NCI-H526 (cell line): ENCODE results near the gene GPATCH8.
A peak's percentile ranks its signal among the peaks of the same experiment; 100 is the strongest.

ENCODE experiments used
- DNase-seq, 2 experiments: peaks; one replicate each; lab custom pipeline; 2025; lab: John Stamatoyannopoulos, UW

The GPATCH8 gene

GRCh38 chr17:44451016-44451627 is 52.1 kb downstream of the GPATCH8 start:
- no peak for DNase-seq

- no peak for DNase-seq
These were observed 54.8 kb downstream of the GPATCH8 start for GRCh38 chr17:44448412-44448811.

- DNase-seq: no peak
These were observed 58.5 kb downstream of the GPATCH8 start for GRCh38 chr17:44444735-44445105.

GRCh38 chr17:44442806-44443205 is 60.4 kb downstream of the GPATCH8 start:
- no peak for DNase-seq

- no peak for DNase-seq
These were observed 64.0 kb downstream of the GPATCH8 start for GRCh38 chr17:44439168-44439567.

GRCh38 chr17:44438636-44439035 is 64.6 kb downstream of the GPATCH8 start:
- DNase-seq: no peak

- DNase-seq: no peak
These were observed 66.9 kb downstream of the GPATCH8 start for GRCh38 chr17:44436336-44436735.

GRCh38 chr17:44432254-44433157 is 70.7 kb downstream of the GPATCH8 start:
- DNase-seq: no peak

GRCh38 chr17:44424828-44425461 is 78.3 kb downstream of the GPATCH8 start:
- no peak for DNase-seq

- DNase-seq: no peak
These were observed 85.7 kb downstream of the GPATCH8 start for GRCh38 chr17:44417553-44417952.

GRCh38 chr17:44416558-44417289 is 86.5 kb downstream of the GPATCH8 start:
- no peak for DNase-seq

GRCh38 chr17:44414394-44415155 is 88.6 kb downstream of the GPATCH8 start:
- DNase-seq: no peak

GRCh38 chr17:44409309-44410028 is 93.7 kb downstream of the GPATCH8 start:
- no peak for DNase-seq

GRCh38 chr17:44408786-44409185 is 94.4 kb downstream of the GPATCH8 start:
- no peak for DNase-seq

- DNase-seq: no peak
These were observed 100.5 kb downstream of the GPATCH8 start for GRCh38 chr17:44402564-44403172.

- DNase-seq: peak in 1 of 2 experiments; percentile 23
These were observed 102.9 kb downstream of the GPATCH8 start for GRCh38 chr17:44400226-44400847.

- no peak for DNase-seq
These were observed 104.2 kb downstream of the GPATCH8 start for GRCh38 chr17:44398692-44399691.
